GM21717 (cell line): ENCODE measurements around the gene PTPRN2.

Experiments
- ATAC-seq: cut with Tn5 transposase; IDR thresholded peaks from one replicate; pipeline ENCODE4 v1.9.1; 2021; ENCODE audit warnings: mild to moderate bottlenecking, moderate library complexity; ENCODE audit not compliant: unreplicated experiment

The PTPRN2 gene

GRCh38 chr7:158289761-158290523 lies 297.7 kb downstream of the PTPRN2 start:
- no peak for ATAC-seq

DNA sequence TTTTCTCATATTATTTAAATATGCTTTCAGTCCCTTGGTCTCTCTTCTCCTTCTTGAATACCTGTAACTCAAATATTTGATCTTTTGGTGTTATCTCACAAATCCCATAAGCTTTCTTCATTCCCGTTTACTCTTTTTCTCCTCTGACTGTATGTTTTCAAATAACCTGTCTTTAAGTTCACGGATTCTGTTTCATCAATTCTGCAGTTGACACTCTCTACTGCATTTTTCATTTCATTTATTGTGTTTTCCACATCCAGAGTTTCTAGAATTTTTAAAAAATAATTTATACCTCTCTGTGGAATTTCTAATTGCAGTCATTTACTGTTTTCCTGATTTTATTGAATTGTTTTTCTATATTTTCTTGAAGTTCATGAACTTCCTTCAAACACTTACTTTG lies 298.4 kb downstream of the PTPRN2 start:
- no peak for ATAC-seq

GRCh38 chr7:158286210-158286609 lies 301.4 kb downstream of the PTPRN2 start:
- no peak for ATAC-seq

- ATAC-seq = no peak
Observed at GRCh38 chr7:158285383-158285770, 302.2 kb downstream of the PTPRN2 start.

DNA sequence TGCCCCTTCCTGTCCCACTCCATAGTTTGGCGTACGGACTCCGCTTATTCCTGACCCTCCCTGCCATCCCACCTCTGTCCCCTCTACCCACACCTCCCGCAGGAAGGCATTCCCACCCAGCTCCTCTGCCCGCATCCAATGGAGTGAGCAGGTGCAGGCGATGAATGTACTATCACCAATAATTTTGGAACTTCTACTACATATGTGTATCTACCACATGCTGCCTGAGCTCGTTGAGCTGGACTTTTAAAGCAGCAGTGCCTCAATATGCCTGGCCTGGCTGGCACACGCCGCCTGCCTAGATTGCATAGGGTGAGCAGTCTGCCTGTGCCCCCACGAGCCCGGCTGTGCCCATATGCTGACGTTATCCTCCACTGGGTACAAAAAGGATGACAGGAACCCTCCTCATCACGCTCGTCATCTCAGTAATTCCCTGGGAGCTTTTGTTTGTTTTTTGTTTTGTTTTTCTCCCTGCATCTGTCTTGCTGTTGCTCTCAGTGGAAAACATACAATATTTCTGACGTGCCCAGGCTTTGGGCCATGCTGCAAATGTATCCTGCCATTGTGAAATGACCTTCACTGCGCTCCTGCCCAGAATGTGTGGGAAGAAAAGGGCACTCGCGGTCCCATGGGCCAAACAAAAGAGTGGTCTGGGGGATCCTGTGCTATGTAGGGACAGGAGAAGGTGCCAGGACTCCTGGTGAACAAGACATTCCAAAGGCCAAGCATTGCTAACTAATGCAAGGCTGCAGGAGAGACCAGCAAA lies 302.8 kb downstream of the PTPRN2 start:
- ATAC-seq = no peak

DNA sequence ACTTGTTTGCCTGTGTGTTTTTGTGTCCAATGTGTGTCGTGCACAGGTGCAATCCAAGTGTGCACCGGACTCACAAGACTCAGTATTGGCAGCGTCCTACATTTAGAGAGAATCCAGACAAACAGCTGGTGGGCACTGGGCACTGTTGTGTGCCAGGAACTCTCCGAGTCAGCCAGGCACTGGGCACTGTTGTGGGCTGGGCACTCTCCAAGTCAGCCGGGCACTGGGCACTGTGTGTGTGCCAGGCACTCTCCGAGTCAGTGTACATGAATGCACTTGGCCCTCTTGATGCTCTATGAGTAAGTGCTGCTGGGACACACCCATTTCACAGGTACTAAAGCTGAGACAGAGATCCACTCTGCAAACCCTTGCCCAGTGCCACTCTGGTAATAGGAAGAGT lies 303.5 kb downstream of the PTPRN2 start:
- no peak for ATAC-seq

GRCh38 chr7:158283016-158283974 lies 304.3 kb downstream of the PTPRN2 start:
- ATAC-seq = no peak

GRCh38 chr7:158282461-158283001 lies 305.1 kb downstream of the PTPRN2 start:
- ATAC-seq = no peak

GRCh38 chr7:158281441-158281840 lies 306.2 kb downstream of the PTPRN2 start:
- no peak for ATAC-seq

DNA sequence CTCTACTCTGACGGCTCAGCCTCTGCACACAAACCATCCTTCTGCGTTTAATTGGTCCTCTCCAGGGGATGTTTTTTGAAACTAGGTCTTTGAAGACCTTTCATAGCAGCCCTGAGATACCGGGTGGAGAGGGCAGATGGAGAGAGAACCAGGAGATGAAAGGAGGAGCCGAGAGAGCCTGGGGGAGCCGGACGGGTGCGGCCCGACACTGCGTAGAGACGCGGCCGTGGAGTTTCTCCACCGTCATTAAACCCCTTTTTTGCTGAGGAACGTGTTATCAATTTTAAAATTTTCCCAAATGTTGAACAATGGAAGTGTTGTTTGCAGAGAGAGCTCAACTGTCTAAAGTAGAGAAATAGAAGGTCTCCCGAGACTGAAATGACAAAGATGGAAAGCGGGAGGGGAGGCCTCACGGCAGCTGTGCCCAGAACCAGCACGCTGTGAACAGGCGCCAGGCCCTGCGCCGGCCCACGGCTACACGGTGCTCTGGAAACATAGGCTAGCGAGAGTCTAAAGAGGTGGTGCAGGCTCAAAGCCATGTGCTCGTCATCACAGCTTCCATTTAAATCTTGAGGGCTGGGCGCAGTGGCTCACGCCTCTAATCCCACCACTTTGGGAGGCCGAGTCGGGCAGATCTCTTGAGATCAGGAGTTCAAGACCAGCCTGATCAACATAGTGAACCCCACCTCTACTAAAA lies 307.0 kb downstream of the PTPRN2 start:
- ATAC-seq = no peak

- no peak for ATAC-seq
Observed at GRCh38 chr7:158279539-158280447, 307.8 kb downstream of the PTPRN2 start.

- no peak for ATAC-seq
Observed at GRCh38 chr7:158278745-158279320, 308.8 kb downstream of the PTPRN2 start.

DNA sequence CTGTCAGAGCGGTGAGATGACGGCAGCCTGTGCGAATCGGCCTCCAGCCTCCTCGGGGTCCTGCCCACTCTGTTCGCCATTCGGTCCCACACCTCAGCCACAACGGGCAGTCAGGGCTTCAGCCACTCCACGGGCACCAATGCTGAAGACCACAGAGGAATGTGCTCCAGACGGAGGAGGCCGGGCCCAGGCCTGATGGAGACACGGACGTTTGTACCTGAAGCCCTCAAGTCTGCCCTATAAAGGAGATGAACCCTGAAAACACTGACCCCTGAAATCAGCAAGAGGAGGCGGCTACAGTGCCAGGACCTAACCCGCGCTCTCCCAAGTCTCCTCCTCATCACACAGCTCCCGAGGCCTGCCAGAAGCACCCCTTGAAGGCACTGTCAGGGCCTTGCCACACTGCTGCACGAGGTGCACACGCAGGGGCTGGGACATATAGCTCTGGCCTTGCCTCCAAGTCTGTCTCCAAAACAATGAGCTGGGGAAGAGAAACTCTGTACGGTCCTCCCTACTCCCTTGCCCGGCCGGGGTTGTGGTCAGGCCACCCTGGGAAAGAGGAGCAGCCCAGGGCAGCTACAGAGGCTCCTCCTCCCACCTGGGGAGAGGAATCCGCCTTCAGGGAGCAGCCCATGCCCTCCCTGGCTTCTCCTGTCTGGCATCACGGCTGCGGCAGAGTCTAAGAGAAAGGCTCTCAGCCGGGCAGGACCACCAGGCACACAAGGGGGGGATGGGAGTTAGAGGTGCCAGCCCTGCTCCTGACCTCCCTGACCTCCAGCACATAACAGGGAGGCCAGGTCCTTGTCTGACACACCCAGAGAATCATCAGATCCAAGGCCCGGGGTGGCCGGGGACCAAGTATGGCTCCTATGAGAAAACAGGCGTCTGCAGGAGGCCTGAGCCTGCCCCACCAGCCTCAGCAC lies 310.1 kb downstream of the PTPRN2 start:
- no peak for ATAC-seq

- no peak for ATAC-seq
Observed at GRCh38 chr7:158276414-158277218, 311.0 kb downstream of the PTPRN2 start.

- ATAC-seq = no peak
Observed at GRCh38 chr7:158275711-158276413, 311.8 kb downstream of the PTPRN2 start.

- ATAC-seq = no peak
Observed at GRCh38 chr7:158274996-158275395, 312.6 kb downstream of the PTPRN2 start.
